GM18870 (cell line): ENCODE data around the gene P2RX6.
"Not testable (repeated sequence)": the region's sequence is repeated elsewhere in the genome, so short reads cannot be mapped to it uniquely, and the experiment has no call there.

Experiments
- ATAC-seq: cut with Tn5 transposase; IDR thresholded peaks from one replicate; pipeline ENCODE4 v1.9.1; 2021; ENCODE audit warnings: moderate library complexity; ENCODE audit not compliant: unreplicated experiment

Gene P2RX6

GRCh38 chr22:21014726-21015465 lies at the start of gene P2RX6:
Gene P2RX6, plus strand, starts transcription at chr22:21015165. Its CDS starts 10 bp downstream, at chr22:21015175.
- no peak for ATAC-seq

- ATAC-seq = no peak
These were observed 48.8 kb upstream of the P2RX6 start for GRCh38 chr22:20965888-20966855.

GRCh38 chr22:20966883-20967696 lies 47.9 kb upstream of the P2RX6 start, which contains the start of gene AIFM3:
Gene AIFM3, plus strand, starts transcription at chr22:20967255. Its CDS starts 690 bp downstream, at chr22:20967945.
- ATAC-seq = no peak

GRCh38 chr22:20967697-20968211 lies 47.2 kb upstream of the P2RX6 start:
- no peak for ATAC-seq

GRCh38 chr22:20968281-20968977 lies 46.5 kb upstream of the P2RX6 start:
- ATAC-seq = no peak

GRCh38 chr22:20970939-20971657 lies 43.9 kb upstream of the P2RX6 start:
- no peak for ATAC-seq

GRCh38 chr22:20972014-20972694 lies 42.8 kb upstream of the P2RX6 start:
- ATAC-seq = not testable (repeated sequence)

GRCh38 chr22:20972933-20973577 lies 41.9 kb upstream of the P2RX6 start:
- no peak for ATAC-seq

GRCh38 chr22:20973634-20974286 lies 41.2 kb upstream of the P2RX6 start:
- no peak for ATAC-seq

GRCh38 chr22:20974336-20974955 lies 40.5 kb upstream of the P2RX6 start:
- ATAC-seq = no peak

GRCh38 chr22:20975541-20976290 lies 39.2 kb upstream of the P2RX6 start:
- no peak for ATAC-seq

GRCh38 chr22:20976291-20976877 lies 38.6 kb upstream of the P2RX6 start:
- no peak for ATAC-seq

GRCh38 chr22:20977019-20977418 lies 37.9 kb upstream of the P2RX6 start:
- no peak for ATAC-seq

GRCh38 chr22:20977516-20978170 lies 37.3 kb upstream of the P2RX6 start:
- no peak for ATAC-seq

- no peak for ATAC-seq
These were observed 36.5 kb upstream of the P2RX6 start for GRCh38 chr22:20978419-20978818.
